Activated CD8-positive, alpha-beta memory T cell treated with anti-CD3 and anti-CD28 coated beads, Interleukin-2, amount 50 U/mL, for 48 hours (primary cell): ENCODE measurements around the gene NEK7.

ENCODE experiments used
- DNase-seq: peaks from one replicate; pipeline ENCODE4 v3.0.0-alpha.2; 2020

Gene NEK7

GRCh38 chr1:198150369-198150768 is 6.4 kb upstream of the NEK7 start:
- DNase-seq, result no peak

- DNase-seq, result no peak
These were observed 5.1 kb upstream of the NEK7 start for GRCh38 chr1:198151688-198152087.

GRCh38 chr1:198153103-198153502 is 3.7 kb upstream of the NEK7 start:
- no peak for DNase-seq

DNA sequence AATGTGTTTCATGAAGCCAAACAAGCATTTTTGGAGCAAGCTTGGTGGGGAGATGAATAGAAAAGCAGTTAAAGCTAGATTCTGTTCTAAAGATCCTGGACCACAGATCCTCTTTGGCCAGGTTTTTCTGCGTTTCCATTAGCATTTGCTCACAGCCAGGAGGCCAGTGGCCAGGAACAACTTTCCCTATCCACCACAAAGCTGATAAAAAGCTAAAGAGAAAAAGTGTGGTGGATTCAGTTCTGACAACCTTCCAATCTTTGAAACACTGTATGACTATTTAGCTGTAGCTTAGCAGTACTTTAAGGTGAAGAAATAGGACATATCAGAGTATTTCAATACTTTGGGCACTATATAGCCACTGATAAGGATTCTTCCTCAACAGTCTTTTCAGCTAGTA is 3.0 kb upstream of the NEK7 start:
- no peak for DNase-seq

DNA sequence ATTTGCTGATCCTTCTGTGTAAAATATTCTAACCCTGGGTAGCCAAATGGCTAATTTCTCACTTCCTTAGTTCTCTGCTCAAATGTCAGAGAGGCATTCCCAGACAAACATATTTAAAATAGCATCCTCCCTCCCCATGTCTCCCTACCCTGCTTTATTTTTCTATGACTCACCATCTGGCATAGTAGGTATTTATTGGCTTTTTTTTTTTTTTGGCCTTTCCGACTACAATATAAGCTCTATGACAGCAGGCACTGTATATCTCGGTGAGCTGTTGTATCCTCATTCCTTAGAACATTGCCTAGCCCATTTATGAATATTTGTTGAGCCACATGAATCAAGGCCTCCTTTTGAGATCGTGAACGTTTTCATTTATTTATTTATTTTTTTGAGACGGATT is 1.5 kb upstream of the NEK7 start:
- DNase-seq, result no peak

DNA sequence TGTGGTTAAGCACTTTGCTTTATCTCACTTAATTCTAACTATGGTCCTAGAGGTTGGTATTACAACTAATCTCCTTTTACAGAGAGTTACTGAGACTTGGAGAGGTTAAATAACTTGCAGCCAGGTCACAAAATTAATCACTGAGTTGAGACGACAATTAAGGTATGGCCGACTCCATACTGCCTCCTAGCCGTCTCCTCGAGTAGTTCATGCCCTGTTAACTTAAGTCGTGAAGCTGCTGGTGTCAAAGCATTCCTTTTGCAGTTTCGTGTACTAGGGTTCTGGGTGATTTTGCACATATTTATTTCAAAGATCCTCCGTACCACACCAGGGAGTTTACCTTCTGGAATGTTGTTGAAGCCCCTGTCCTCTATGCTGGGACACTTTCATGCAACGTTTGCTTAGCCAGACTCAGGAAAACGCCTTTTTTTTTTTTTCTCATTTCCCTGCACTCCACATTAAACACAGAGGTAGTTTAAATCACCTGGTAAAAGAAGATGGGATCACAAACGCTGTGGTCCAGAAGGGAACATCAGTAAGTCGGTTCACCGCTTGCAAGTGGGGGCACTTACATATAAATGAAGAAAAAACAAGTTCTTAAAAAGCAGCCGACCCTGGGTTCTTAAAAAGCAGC is 570 bp upstream of the NEK7 start:
- DNase-seq, result peak; percentile 73

DNA sequence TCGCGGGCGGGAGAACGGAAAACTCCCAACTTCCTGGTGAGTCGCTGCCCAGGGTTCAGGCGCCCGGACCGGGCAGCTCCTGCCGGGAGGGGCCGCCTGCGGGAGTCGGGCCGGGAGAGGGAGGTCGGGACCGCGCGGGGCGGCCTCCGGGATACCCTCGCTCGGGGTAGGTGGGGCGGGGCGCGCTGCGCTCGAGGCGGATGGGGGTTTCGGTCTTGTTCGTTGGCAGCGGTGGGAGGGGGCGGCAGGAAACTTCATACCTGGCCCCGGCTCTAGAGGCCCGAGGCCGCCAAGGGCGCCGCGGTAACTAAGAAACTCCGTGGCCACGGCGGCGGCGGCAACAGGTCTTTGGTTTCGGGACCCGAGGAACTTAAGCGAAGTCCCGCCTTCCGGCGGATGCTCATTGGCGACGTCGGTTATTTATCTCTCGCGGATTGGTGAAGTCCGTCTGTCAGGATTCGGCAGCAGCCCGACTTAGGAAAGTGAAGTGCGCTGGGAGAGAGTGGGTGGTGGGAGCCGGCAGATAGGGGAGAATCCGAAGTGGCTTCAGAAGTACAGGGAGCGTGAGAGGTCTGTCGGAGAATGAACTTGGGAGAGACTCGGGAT is 546 bp downstream of the NEK7 start:
- DNase-seq, result peak; percentile 88

- no peak for DNase-seq
These were observed 1.3 kb downstream of the NEK7 start for GRCh38 chr1:198157847-198158725.

GRCh38 chr1:198158735-198159589 is 2.2 kb downstream of the NEK7 start:
- peak; percentile 91 for DNase-seq

- no peak for DNase-seq
These were observed 3.4 kb downstream of the NEK7 start for GRCh38 chr1:198160222-198160621.

- no peak for DNase-seq
These were observed 4.3 kb downstream of the NEK7 start for GRCh38 chr1:198160946-198161614.

GRCh38 chr1:198161718-198162090 is 4.9 kb downstream of the NEK7 start:
- no peak for DNase-seq

GRCh38 chr1:198162091-198162767 is 5.4 kb downstream of the NEK7 start:
- DNase-seq, result no peak

DNA sequence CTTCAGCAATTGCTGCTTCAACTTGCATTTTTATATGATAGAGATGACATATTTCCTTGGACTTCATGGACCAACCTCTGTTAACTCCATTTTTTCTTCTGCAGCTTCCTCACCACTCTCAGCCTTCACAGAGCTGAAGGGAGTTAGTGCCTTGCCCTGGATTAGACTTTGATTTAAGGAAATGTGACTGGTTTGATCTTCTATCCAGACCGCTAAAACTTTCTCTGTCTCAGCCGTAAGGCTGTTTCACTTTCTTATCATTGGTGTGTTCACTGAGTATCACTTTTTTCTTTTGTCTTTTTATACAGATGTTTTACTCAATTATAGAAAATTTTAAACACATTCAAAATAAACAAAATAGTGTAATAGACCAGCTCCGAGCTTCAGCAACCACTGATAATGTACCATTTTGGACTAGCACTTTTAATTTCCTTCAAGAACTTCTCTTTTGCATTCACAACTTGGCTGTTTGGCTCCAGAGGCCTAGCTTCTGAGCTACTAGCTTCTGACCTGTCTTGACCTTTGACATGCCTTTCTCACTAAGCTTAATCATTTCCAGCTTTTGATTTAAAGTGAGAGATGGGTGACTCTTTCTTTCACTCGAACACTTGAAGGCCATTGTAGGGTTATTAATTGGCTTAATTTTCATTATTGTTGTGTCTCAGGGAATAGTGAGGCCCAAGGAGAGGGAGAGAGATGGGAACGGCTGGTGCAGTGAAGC is 9.3 kb downstream of the NEK7 start:
- DNase-seq, result no peak

GRCh38 chr1:198166900-198167299 is 10.1 kb downstream of the NEK7 start:
- DNase-seq, result no peak

DNA sequence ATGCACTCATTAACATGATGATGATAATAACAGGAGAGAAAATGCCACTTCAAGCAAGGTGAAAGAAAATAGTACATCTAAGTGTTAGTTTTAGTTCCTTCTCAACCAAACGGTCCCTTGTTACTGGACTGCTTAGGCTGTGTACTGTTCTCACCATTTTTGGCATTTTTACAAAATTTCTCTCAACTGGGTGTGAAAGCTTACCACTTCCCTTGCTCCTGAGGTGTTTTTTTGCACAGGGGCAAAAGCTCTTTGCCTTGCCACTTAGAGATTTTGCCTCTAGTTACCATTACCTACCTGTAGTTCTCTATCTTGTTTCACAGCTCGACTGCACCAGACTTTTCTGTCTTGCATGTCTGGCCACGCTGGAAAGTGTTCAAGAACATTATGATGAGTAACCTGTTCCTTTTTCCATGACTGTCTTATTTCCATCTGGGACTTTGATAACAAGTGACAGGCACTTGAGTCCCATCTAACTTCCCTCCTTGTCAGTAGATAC is 10.7 kb downstream of the NEK7 start:
- no peak for DNase-seq

DNA sequence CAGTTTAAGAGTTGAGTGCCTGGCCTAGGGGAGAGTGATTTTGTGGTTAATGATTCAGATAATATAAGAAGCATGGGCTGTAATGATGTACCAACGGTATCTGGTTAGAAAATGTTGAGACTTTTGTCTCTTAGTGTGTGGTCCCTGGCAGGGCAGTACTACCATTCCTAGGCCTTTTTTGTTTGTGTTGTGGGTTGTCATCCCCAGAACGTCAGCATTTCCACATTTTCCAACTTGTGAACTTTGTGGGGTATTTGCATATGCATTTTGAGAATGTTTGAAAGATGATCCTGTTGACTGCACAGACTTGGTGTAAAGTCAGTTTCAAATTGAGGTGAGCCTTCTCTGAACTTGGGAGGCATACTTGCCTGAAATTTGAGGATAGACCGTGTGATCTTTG is 11.4 kb downstream of the NEK7 start:
- DNase-seq, result no peak

DNA sequence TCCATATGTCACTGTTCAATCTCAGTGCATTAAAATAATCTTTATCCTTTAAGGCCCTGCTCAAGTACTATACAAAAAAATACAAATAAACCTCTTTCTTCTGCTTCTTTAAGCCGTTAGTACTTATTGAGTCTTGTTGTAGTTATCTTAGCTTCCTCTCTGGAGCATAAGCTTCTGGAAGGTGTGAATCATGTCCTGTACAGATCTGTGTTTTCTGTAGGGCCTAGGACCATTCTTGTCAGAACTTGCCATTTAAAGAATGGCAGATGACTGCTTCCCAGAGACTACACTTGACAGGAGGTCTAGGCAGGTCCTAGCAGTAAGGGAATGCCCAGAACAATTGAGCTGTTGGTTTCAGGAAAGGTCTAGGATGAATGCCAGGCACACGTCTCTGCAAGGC is 12.9 kb downstream of the NEK7 start:
- DNase-seq, result no peak

DNA sequence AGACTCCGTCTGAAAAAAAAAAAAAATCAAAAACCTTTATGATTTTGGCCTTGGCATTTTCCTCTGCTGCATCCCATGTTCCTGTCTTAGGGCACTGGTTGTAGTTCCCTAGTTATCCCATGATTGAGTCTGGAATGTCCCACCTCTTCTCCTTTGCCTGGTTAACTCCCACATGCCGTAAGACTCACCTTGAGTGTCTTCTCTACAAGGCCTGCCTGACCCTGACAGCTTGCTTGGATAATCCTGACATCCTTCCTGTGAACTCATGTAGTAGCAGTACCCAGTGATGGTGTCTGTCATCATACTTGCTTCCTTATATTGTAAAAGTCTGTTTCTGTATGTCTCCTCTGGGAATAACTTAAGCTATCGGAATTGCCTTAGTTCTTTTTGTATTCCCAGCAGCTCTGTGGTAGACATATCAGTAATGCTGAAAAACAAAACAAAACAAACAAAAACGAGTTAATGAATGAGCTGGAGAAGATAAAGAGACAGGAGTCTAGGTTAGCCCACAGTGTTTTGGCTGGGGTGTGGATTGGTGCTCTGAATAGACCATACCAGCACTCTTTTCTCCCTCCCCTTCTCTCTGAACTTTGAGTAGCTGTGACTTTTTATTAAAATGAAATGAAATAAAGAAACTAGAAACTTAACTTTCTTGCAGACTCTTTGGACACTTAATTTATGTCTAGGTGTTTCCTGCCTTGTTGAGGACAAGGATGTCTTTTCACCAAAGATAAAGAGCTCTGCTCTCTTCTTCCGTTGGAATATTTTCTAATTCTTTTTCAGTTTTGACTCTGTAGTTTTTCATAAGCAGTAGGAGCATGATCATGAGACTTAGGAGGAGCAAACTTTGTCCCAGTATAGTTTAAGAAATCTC is 15.1 kb downstream of the NEK7 start:
- DNase-seq, result no peak

DNA sequence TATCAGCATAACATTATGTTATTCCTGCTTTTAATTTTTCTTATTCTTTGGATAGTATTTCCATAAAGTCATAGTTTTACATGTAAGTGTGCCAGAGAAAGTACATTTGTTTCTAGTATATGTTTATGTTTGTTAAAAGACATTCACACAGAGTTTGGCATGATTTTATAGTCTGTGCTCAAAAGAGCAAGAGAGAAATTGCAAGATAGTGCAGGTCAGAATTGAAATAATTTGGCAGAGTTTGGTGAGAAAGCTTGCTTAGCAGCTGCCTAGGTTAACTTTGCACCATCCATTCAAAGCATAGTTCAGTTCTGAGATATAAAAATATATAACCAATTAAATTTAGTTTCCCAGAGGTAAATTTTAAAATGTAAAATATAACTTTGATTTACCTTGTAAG is 17.0 kb downstream of the NEK7 start:
- no peak for DNase-seq
